Right lobe of liver (tissue), 6 donors: ENCODE data around the gene GNAQ. TPM values are rescaled to one million over a fixed set of nuclear protein-coding genes. Genes with fewer than 3 reads are reported as not detected.

Source experiments
- ATAC-seq, 4 donors: fragments of 200-7000 bp; cut with Tn5 transposase; one replicate each; pipeline ENCODE4 v1.9.1; 2020; ENCODE audit warnings: mild to moderate bottlenecking in 4 of 4, moderate library complexity in 4 of 4
- DNase-seq, 3 donors: peaks; one replicate each; pipeline ENCODE4 v3.0.0-alpha.2; 2020
- H3K27ac ChIP-seq, 3 donors: fragments of 200-600 bp; one replicate each; pipeline ENCODE4 v1.8.0; 2022
- H3K27me3 ChIP-seq, 2 donors: fragments of 200-600 bp; one replicate each; pipeline ENCODE4 v1.8.0; 2022
- H3K36me3 ChIP-seq, 4 donors: fragments of 200-600 bp; sonication (generic) in 1 of 4; one replicate each; pipeline versions ENCODE4 v1.5.1 to v1.8.0; 2017 to 2022; ENCODE audit warnings: control low read depth in 1 of 4
- H3K4me1 ChIP-seq, 4 donors: fragments of 200-600 bp; sonication (generic) in 1 of 4; one replicate each; pipeline versions ENCODE4 v1.5.1 to v1.8.0; 2017 to 2022; ENCODE audit warnings: control low read depth in 1 of 4
- H3K4me3 ChIP-seq, 3 donors: fragments of 200-600 bp; one replicate each; pipeline ENCODE4 v1.8.0; 2022
- H3K9me3 ChIP-seq, 4 donors: fragments of 200-600 bp; sonication (generic) in 1 of 4; one replicate each; pipeline versions ENCODE4 v1.5.1 to v1.8.0; 2017 to 2022; ENCODE audit warnings: control low read depth in 1 of 4
- POLR2A ChIP-seq: fragments of 450-650 bp; IDR thresholded peaks from one replicate; pipeline ENCODE4 v1.6.1; 2017; ENCODE audit warnings: antibody characterized with exemption, mild to moderate bottlenecking
- WGBS: methylation state at CpG from one replicate; pipeline ENCODE4 v1.1.6; 2018; ENCODE audit warnings: low coverage, low lambda C conversion rate; ENCODE audit not compliant: insufficient coverage; ENCODE audit errors: missing lambda C conversion rate; 5-methylcytosine and 5-hydroxymethylcytosine counted together
- intact Hi-C, 2 donors: fragments of 100-400 bp; cut with DNase I; formaldehyde crosslinking; loops; one replicate each; pipeline versions ENCODE4 v1.11.2 to v1.14.1; 2022
- total RNA-seq, 6 experiments: library from RNA; depleted of rRNA in 2 of 6; stranded (reverse); fragments of >200 nt in 2 of 6; fragmentation: NEBNext Ultra II Directional in 3 of 6; extraction: Animal tissue kit (Norgen Biotek cat#: 25700) in 3 of 6; gene quantifications; one replicate each; pipeline versions ENCODE4 v1.1.0 to v1.2.4, GENCODE V29; 2016 to 2023
- TF ChIP-seq, protein P1 (sequence below), 4 donors: fragments of 200-600 bp in 3 of 4; fragments of 450-650 bp in 1 of 4; IDR thresholded peaks; one replicate each; pipeline versions ENCODE4 v1.5.1 to v1.8.0; 2016 to 2022; ENCODE audit warnings: antibody characterized with exemption in 4 of 4, mild to moderate bottlenecking in 2 of 4
- donor health status: DM: no; HTN: yes; CAD: no.
- donor health status: DM: no; HTN: no; CAD: no.
- donor health status: DM: no; HTN: no; CAD: no.
- donor health status: DM: no; HTN: yes; CAD: no.
- donor health status: DM: no; HTN: yes; CAD: no.

GNAQ gene
- total RNA-seq, 6 experiments from 2014 or later, result 15.8 to 28.7 (median 21.6) TPM

DNA sequence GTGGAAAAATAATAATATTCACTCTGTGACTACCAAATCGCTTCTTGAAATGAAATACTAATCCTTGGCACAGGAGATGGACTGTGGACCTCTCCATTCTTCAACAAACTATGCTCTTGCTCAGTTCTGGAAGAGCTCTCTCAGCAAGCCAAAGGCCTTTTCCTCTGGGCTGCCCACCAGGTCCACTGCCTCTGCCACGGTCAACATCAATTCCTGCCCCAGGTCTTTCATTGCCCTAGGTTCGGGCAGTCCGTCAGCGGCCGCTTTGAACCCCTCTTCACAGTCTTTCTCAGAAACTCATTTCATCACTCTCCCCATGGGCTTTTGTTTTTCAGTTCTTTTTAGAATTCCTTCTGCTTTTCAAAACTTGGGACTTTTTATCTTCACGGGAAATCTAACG is 64.9 kb downstream of the GNAQ start:
- Histone ChIP-seq H3K36me3 (no peaks in the 10 kb centered on the region), H3K27me3 (no peaks in the 10 kb centered on the region), H3K9me3 (no peaks in the 10 kb centered on the region), H3K4me3 (no peak overlapping the region), H3K27ac (no peak overlapping the region), H3K4me1 (peaks cover 0 to 10% (median under 1%) of the 10 kb centered on the region in 4 donors)
- WGBS, result 83% methylated on average over 8 of the region's 8 CpGs
- no peak for TF ChIP-seq POLR2A
- TF ChIP-seq, protein P1, sequence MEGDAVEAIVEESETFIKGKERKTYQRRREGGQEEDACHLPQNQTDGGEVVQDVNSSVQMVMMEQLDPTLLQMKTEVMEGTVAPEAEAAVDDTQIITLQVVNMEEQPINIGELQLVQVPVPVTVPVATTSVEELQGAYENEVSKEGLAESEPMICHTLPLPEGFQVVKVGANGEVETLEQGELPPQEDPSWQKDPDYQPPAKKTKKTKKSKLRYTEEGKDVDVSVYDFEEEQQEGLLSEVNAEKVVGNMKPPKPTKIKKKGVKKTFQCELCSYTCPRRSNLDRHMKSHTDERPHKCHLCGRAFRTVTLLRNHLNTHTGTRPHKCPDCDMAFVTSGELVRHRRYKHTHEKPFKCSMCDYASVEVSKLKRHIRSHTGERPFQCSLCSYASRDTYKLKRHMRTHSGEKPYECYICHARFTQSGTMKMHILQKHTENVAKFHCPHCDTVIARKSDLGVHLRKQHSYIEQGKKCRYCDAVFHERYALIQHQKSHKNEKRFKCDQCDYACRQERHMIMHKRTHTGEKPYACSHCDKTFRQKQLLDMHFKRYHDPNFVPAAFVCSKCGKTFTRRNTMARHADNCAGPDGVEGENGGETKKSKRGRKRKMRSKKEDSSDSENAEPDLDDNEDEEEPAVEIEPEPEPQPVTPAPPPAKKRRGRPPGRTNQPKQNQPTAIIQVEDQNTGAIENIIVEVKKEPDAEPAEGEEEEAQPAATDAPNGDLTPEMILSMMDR (IDR thresholded peaks at IDR 0.05), result no peak
- intact Hi-C loops, result no loop called here
- ATAC-seq (peak in 3 of 4 donors; percentile 41 to 88 (median 45)), DNase-seq (no peak)

DNA sequence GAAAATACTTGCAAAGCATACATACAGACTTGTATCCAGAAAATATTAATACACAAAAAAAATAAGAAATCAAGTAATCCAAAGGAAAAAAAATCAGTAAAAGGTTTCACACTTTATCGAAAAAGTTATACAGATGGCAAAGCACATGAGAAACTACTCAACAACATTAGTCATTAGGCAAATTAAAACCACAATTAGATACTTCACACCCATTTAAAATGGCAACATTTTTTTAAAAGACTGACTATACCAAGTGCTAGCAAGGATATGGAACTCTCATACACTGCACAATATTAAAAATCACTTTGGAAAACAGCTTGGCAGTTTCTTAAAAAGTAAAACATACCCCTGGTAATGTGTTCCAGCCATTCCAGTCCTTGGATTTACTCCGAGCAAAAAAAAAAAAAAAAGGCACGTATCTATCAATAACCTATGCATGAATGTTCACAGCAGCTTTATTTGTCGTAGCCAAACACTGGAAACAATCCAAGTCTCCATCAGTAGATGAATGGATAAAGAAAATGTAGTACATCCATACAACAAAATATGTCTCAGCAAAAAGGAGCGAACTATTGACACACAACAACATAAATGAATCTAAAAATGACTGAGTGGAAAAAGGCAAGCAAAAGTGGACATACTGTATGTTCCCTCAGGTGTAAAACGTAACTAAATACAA is 66.0 kb downstream of the GNAQ start:
- intact Hi-C loops, result no loop called here

DNA sequence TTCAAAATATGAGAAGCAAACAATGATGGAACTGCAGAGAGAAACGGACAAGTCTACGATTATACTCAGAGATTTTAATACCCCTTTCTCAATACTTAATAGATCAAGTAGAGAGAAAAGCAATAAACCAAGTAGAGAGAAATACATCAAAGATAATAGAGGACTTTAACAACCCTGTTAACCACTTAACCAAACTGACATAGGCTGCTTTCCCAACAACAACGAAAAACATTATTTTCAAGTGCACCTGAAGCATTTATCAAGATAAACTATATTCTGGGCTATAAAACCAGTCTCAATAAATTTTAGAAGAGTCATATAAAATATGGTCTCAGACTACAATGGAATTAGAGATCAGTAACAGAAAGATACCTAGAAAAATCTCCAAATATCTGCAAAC is 67.4 kb downstream of the GNAQ start:
- no peak overlapping the region for H3K27ac ChIP-seq
- no peaks in the 10 kb centered on the region for H3K9me3 ChIP-seq
- no peaks in the 10 kb centered on the region for H3K36me3 ChIP-seq
- H3K27me3 ChIP-seq, result no peaks in the 10 kb centered on the region
- peaks cover 0 to 14% (median 7%) of the 10 kb centered on the region in 4 donors for H3K4me1 ChIP-seq
- 60% methylated on average over 3 of the region's 3 CpGs for WGBS
- intact Hi-C loops, result no loop called here
- DNase-seq (no peak), ATAC-seq (no peak)
- TF ChIP-seq, protein P1 (IDR thresholded peaks at IDR 0.05), result no peak
- TF ChIP-seq POLR2A, result no peak
- no peak overlapping the region for H3K4me3 ChIP-seq

More for the DNA sequence above, 66.0 kb downstream of the GNAQ start:
- DNase-seq (no peak), ATAC-seq (no peak)
- 47% methylated on average over 6 of the region's 6 CpGs for whole genome bisulfite sequencing
- no peak for TF ChIP-seq POLR2A
- TF ChIP-seq, protein P1 (IDR thresholded peaks at IDR 0.05), result no peak
- Histone ChIP-seq H3K27me3 (no peaks in the 10 kb centered on the region), H3K9me3 (no peaks in the 10 kb centered on the region), H3K4me1 (peaks cover 0 to 14% (median 5%) of the 10 kb centered on the region in 4 donors), H3K27ac (no peak overlapping the region), H3K4me3 (no peak overlapping the region), H3K36me3 (no peaks in the 10 kb centered on the region)

DNA sequence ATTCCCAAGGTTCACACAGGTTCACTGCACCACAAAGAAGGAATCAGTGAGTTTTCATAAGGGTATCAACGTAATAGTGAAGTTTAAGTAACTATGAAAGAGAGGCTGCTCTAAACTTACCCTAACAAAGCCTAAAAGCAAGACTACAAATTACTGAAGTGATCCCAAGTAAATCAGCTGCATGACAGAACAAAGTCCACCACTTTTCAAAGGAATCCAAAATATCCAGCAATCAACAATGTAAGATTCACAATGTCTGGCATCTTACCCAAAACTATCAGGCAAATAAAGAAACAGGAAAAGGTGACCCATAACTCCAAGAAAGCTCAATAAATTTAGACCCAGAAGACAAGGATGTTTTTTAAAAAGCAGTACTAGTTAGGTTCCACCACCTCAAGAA is 70.1 kb downstream of the GNAQ start:
- 50% methylated on average over 1 of the region's 1 CpG for WGBS
- Histone ChIP-seq H3K27ac (no peak overlapping the region), H3K36me3 (no peaks in the 10 kb centered on the region), H3K27me3 (no peaks in the 10 kb centered on the region), H3K4me3 (no peak overlapping the region), H3K4me1 (peaks cover 0 to 9% (median 7%) of the 10 kb centered on the region in 4 donors), H3K9me3 (no peaks in the 10 kb centered on the region)
- ATAC-seq, result peak in 1 of 4 donors; percentile 32
- TF ChIP-seq, protein P1 (IDR thresholded peaks at IDR 0.05), result no peak
- no peak for TF ChIP-seq POLR2A
- intact Hi-C loops, result no loop called here
- no peak for DNase-seq
